Coronary artery (tissue), 2 donors: ENCODE data around the gene RBMS1.

ENCODE experiments used
- DNase-seq: peaks from one replicate; pipeline ENCODE4 v3.0.0-alpha.2; 2017; ENCODE audit warnings: low spot score
- H3K27ac ChIP-seq, 2 donors: fragments of 200-600 bp; sonication (generic); one replicate each; pipeline ENCODE4 v1.5.1; 2016 to 2019
- H3K4me3 ChIP-seq: fragments of 200-600 bp; sonication (generic); 2 replicates; pipeline ENCODE4 v1.5.1; 2016; ENCODE audit warnings: mild to moderate bottlenecking, moderate library complexity
- TF ChIP-seq, protein P1 (sequence below): fragments of 200-600 bp; sonication (generic); IDR thresholded peaks from one replicate; pipeline ENCODE4 v1.5.1; 2019; ENCODE audit warnings: antibody characterized with exemption

Gene RBMS1

GRCh38 chr2:160252278-160252887, 241.2 kb downstream of the RBMS1 start:
- TF ChIP-seq, protein P1, sequence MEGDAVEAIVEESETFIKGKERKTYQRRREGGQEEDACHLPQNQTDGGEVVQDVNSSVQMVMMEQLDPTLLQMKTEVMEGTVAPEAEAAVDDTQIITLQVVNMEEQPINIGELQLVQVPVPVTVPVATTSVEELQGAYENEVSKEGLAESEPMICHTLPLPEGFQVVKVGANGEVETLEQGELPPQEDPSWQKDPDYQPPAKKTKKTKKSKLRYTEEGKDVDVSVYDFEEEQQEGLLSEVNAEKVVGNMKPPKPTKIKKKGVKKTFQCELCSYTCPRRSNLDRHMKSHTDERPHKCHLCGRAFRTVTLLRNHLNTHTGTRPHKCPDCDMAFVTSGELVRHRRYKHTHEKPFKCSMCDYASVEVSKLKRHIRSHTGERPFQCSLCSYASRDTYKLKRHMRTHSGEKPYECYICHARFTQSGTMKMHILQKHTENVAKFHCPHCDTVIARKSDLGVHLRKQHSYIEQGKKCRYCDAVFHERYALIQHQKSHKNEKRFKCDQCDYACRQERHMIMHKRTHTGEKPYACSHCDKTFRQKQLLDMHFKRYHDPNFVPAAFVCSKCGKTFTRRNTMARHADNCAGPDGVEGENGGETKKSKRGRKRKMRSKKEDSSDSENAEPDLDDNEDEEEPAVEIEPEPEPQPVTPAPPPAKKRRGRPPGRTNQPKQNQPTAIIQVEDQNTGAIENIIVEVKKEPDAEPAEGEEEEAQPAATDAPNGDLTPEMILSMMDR, result peak; percentile 54
- Histone ChIP-seq H3K4me3 (no peak overlapping the region), H3K27ac (no peak overlapping the region)
- DNase-seq, result no peak

DNA sequence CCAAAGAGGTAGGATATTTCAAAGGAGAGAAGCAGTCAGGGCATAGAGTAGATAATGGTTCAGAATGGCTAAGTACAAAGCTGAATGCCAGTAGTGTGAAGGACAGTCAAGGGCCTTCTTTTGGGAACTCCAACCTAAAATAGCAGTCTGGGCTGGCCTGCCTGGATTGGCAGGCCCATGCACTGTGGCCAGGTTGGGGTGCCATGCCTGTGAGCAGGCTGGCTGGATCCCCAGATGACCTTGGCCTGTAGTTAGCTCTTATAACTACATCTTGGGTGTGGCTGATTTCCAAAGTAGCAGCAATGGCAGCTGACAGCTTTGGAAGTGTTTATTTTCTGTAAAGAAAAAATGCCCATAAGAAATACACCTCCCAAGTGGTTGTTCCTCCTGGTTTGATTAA, 242.0 kb downstream of the RBMS1 start:
- no peak overlapping the region for H3K27ac ChIP-seq
- H3K4me3 ChIP-seq, result no peak overlapping the region
- no peak for DNase-seq
- TF ChIP-seq, protein P1, result no peak

GRCh38 chr2:160249876-160250275, 243.7 kb downstream of the RBMS1 start:
- DNase-seq, result no peak
- no peak overlapping the region for H3K27ac ChIP-seq
- H3K4me3 ChIP-seq, result no peak overlapping the region
- TF ChIP-seq, protein P1, result no peak

GRCh38 chr2:160247296-160248035, 246.1 kb downstream of the RBMS1 start:
- DNase-seq, result no peak
- no peak overlapping the region for H3K27ac ChIP-seq
- no peak overlapping the region for H3K4me3 ChIP-seq
- TF ChIP-seq, protein P1, result no peak

GRCh38 chr2:160246356-160246755, 247.3 kb downstream of the RBMS1 start:
- TF ChIP-seq, protein P1, result no peak
- Histone ChIP-seq H3K4me3 (no peak overlapping the region), H3K27ac (no peak overlapping the region)
- DNase-seq, result no peak

- TF ChIP-seq, protein P1, result no peak
- Histone ChIP-seq H3K27ac (no peak overlapping the region), H3K4me3 (no peak overlapping the region)
- no peak for DNase-seq
Measured at GRCh38 chr2:160245614-160246155, 247.9 kb downstream of the RBMS1 start.
